ENCODE measurements around the gene STARD13.

The STARD13 gene

GRCh38 chr13:33277037-33277740 lies 8.4 kb downstream of the STARD13 start:
- no peak for DNase-seq

DNA sequence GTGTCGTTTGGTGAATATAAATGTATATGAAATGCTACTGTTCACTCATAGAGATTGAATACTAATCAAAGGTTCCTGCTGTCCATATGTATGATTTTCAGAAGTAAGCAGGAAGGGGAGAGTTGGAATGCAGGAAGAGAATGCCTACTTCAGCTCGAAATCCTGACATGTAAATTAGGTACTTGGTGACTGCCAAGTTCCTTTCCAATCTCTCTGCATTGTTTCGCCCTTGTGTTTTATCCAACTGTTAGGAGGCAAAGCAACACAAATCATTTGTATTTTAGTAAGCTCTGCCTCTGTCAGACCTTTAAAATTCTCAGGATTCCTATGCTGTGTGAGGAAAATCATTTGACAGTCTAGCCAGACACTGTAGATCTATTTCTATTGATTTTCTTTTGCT lies 9.0 kb downstream of the STARD13 start:
- DNase-seq = no peak

DNA sequence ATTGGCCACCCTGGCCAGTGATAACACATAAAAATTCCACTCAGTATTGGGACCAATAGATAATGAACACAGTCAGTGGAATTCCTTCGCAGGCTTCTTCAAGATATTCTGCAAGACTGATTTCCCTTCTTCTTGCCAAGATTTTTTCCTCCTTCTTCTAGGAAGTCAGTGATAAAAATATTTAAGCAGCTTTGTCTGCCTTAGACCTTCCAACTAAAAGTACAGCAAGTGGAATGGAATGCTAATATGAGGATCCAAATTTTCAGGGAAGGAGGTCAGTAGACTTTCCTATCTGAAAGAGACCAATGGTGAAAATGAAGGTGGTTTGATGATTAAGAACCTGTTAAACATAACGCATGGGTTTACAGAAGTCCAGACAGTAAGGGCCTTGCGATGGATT lies 9.6 kb downstream of the STARD13 start:
- DNase-seq = peak; percentile 77

GRCh38 chr13:33274264-33274663 lies 11.3 kb downstream of the STARD13 start:
- peak; percentile 72 for DNase-seq

- DNase-seq = no peak
These were observed 12.9 kb downstream of the STARD13 start for GRCh38 chr13:33272531-33273124.

DNA sequence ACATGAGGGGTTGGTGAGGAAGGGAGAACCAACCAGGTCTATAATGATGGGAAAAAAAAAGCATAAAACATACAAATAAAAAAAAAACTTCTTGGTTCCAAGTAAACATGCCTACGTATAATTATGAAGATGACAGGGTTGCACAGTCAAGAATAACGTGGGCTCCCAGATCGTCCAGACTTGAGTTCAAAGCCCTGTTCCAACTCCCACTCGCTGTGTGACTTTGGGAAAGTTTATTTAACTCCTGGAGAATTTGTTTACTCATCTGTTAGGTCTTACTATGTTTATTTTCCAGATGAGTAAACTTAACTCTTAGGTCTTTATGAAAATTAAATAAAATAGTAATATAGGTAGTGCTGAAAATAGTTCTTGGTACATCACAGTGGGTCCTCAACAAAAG lies 13.8 kb downstream of the STARD13 start:
- no peak for DNase-seq

DNA sequence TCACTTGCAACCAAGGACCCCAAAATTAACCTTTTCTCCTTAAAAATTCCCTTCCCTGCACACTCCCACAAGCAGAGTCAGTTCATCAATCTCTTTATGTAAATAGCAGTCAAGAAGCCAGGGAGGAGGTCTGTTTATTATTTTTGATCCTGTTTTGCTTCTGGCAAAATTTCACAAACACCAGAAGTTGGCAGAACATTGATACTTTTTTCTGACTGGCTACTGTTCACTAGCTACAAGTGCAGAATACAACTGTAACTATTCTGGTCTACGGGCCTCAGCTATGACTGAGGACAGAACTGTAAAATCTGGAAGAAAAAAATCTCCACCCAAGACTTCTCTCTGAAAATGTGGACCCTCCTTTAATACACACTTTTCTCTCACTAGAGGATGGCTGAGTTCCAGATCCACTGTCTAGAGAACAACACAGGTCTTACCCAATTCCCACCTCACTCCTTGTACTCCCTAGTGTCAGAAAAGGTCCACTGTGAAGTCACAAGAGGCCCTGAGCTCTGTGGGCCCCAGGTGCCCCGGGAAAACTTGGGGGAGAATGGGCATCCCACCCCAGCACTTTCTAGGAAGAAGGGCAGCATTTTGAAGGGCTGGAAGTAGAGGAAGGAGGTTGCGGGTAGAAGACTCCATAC lies 14.5 kb downstream of the STARD13 start:
- no peak for DNase-seq

- no peak for DNase-seq
These were observed 19.9 kb downstream of the STARD13 start for GRCh38 chr13:33265607-33266006.

DNA sequence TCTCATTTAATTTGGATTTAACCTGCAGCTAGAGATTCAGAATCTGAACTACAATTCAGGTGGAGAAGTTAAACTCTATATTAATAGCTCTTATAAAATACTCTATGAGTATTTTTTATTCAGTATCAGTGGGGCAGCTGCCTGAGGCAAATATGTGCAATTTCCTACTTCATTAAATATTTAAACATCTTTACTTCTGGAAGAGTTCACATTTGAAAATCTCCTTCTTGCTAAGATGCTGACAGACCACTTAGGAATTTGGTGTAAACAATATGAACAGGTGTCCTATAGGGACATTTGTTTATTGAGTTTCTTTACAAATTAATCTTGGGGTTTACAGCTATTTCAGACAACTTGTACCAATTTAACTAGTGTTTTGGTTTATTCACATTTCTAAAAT lies 20.4 kb downstream of the STARD13 start:
- no peak for DNase-seq

- DNase-seq = no peak
These were observed 21.0 kb downstream of the STARD13 start for GRCh38 chr13:33264620-33264978.

- no peak for DNase-seq
These were observed 21.5 kb downstream of the STARD13 start for GRCh38 chr13:33263976-33264619.

GRCh38 chr13:33263484-33263883 lies 22.1 kb downstream of the STARD13 start:
- no peak for DNase-seq

DNA sequence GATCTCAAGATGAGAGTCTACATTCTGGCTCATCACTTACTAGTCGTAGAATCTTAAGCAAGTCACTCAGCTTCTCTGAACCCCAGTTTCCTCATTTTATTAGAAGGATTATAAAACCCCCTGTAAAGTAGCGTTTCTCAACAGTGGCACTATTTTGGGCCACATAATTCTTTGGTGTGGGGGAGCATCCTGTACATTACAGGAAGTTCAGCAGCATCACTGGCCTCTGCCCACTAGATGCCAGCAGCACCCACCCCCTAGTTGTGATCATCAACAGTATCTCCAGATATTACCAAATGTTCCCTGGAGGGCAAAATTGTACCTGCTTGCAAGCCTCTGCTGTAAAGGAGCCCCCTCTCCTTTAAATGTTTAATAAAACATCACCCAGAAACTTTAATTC lies 22.6 kb downstream of the STARD13 start:
- DNase-seq = no peak

DNA sequence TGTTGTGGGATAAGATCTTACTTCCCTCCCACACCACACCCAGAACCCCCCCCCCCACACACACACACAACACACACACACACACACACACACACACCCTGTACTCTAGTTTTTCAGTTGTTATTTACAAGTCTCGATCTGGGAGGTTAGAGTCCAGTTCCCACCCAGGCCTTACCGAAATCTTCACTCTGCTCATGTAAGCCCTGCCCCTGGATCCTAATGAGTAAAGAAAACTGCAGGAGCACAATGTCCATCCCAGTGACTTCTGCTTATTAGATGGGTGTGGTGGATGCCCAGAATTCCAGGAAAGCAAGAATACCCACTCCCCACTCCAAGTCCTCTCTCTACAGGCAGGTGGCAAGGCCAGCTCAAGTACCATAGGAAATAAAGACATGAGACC lies 23.0 kb downstream of the STARD13 start:
- DNase-seq = no peak

GRCh38 chr13:33262062-33262487 lies 23.5 kb downstream of the STARD13 start:
- no peak for DNase-seq

GRCh38 chr13:33261387-33262061 lies 24.0 kb downstream of the STARD13 start:
- DNase-seq = no peak

GRCh38 chr13:33260168-33261098 lies 25.1 kb downstream of the STARD13 start:
- DNase-seq = no peak

DNA sequence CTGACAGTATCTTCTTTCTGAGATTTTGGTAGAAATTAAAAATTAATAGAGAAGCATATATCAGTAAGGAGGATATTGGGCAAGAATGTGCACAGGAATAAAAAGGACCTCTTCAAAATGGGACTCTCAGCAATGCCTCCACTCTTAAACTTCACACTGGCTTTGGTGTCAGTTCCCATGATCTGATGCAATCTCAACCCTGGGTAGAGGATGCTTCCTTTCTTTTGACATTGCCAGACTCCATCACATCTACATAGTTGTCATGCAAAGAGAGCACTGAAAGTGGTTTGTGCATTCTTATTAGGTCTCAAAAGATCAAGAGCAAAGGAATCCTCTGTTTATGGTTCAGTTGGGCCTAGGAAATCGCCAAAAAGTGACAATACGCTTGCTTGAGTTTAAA lies 26.3 kb downstream of the STARD13 start:
- no peak for DNase-seq

DNA sequence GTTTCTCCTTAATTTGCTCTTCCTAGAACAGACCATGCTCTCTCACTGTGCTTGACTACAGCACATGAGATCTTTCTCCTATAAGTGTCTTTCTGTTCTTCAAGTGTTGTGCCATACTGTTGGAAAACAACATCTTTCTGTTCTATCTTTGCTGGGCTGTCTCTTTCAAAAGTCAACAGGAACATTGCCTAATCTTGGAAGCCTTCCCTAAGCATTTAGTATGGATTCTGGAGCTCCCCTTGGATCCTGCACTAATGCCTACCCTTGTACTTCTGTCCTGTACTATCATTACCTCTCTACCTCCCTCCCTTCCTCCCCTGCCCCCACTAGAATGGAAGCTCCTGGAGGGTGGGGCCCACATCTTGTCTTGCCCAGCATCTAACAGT lies 26.8 kb downstream of the STARD13 start:
- no peak for DNase-seq

DNA sequence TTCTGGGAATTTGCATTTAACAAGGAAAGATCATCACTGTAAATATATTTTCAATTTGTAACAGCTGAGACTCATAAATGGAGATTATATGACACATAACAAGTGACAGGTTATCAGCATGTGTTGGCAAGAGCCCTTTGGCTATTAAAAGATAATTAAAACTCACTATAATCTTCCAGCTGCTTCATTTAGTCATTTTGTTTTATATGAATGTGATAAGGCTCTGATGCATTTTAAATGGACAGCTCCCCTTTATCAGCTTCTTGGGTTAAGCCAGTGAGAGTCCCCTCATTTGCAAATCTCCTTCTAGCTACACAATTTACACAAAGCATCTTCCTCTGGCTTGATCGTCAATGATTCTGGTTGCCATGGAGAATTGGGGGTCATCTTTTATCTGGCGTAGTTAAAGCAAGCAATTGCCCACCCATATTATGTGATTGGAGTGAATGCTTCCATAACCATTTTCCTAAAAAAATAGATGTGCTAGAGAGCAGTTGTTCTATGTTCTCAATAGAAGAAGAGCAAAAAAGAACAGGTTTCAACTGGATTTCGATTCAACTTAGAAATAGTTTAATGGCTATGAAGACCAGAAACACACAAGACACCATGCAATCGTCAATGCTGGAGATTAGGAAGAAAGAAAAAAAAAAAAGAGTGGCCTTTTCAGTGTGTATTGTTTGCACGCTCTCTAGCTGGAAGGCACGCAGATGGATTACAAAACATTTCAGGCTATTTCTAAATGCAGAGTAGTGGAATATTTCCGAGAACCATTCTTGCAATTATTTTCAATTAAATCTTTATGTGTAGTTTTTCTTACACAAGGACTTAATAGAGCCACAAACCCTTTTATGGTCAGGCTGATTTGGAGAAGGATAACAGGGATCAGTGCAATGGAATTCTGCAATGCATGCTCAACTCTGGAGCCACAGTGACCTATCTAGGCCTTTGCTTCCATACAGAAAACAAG lies 27.4 kb downstream of the STARD13 start:
- no peak for DNase-seq

Measured in EL (cell line).